Effector memory CD8-positive, alpha-beta T cell (primary cell): ENCODE measurements around the gene MEGF10.
"Not testable (repeated sequence)": the region's sequence is repeated elsewhere in the genome, so short reads cannot be mapped to it uniquely, and the experiment has no call there.

Source experiments
- ATAC-seq: fragments of 150-1000 bp; cut with Tn5 transposase; replicated peaks from 2 replicates; pipeline ENCODE4 v1.10.0; 2021; ENCODE audit warnings: mild to moderate bottlenecking, moderate library complexity
- DNase-seq, 3 experiments: peaks; one replicate each; pipeline ENCODE4 v3.0.0; 2021
- H3K27ac Mint-ChIP-seq, 2 donors: one replicate each; pipeline ENCODE4 v1.8.0; 2022; ENCODE audit warnings: mild to moderate bottlenecking in 2 of 2, mixed read lengths in 2 of 2, moderate library complexity in 2 of 2
- H3K27me3 Mint-ChIP-seq, 2 donors: one replicate each; pipeline ENCODE4 v1.8.0; 2022; ENCODE audit warnings: mixed read lengths in 2 of 2
- H3K36me3 Mint-ChIP-seq: one replicate; pipeline ENCODE4 v1.8.0; 2022; ENCODE audit warnings: mild to moderate bottlenecking, moderate library complexity, mixed read lengths; ENCODE audit not compliant: insufficient read depth
- H3K4me1 Mint-ChIP-seq, 2 donors: one replicate each; pipeline ENCODE4 v1.8.0; 2022; ENCODE audit warnings: low read depth in 2 of 2, mixed read lengths in 2 of 2
- H3K4me3 Mint-ChIP-seq, 2 donors: one replicate each; pipeline ENCODE4 v1.8.0; 2022; ENCODE audit warnings: mild to moderate bottlenecking in 2 of 2, mixed read lengths in 2 of 2, moderate library complexity in 2 of 2
- H3K9me3 Mint-ChIP-seq, 2 donors: one replicate each; pipeline ENCODE4 v1.8.0; 2022; ENCODE audit warnings: mixed read lengths in 2 of 2

The MEGF10 gene

GRCh38 chr5:127290946-127291693, 524 bp downstream of the MEGF10 start:
- DNase-seq (no peak), ATAC-seq (no peak)
- Mint-ChIP-seq H3K4me1 (peaks cover 0 to 5% of the 10 kb centered on the region in 2 donors), H3K27ac (no peak overlapping the region), H3K36me3 (no peaks in the 10 kb centered on the region), H3K27me3 (peaks cover 65 to 72% of the 10 kb centered on the region in 2 donors), H3K4me3 (no peak overlapping the region), H3K9me3 (peaks cover 0 to 3% of the 10 kb centered on the region in 2 donors)

GRCh38 chr5:127292030-127292735, 1.6 kb downstream of the MEGF10 start:
- ATAC-seq = no peak
- no peak overlapping the region for H3K4me3 Mint-ChIP-seq

GRCh38 chr5:127293373-127293772, 2.8 kb downstream of the MEGF10 start:
- Mint-ChIP-seq H3K9me3 (peaks cover 0 to 3% of the 10 kb centered on the region in 2 donors), H3K27ac (no peak overlapping the region), H3K4me3 (no peak overlapping the region), H3K27me3 (peaks cover 64 to 78% of the 10 kb centered on the region in 2 donors), H3K4me1 (peaks cover 0 to 5% of the 10 kb centered on the region in 2 donors), H3K36me3 (no peaks in the 10 kb centered on the region)
- ATAC-seq (no peak), DNase-seq (no peak)

More at GRCh38 chr5:127292030-127292735, 1.6 kb downstream of the MEGF10 start:
- no peak for DNase-seq
- Mint-ChIP-seq H3K4me1 (peaks cover 0 to 5% of the 10 kb centered on the region in 2 donors), H3K9me3 (peaks cover 0 to 3% of the 10 kb centered on the region in 2 donors), H3K27ac (no peak overlapping the region), H3K27me3 (peaks cover 63 to 75% of the 10 kb centered on the region in 2 donors), H3K36me3 (no peaks in the 10 kb centered on the region)

- Mint-ChIP-seq H3K9me3 (no peaks in the 10 kb centered on the region), H3K4me1 (peaks cover 0 to 5% of the 10 kb centered on the region in 2 donors), H3K27me3 (peaks cover 56 to 72% of the 10 kb centered on the region in 2 donors)
Measured at GRCh38 chr5:127294829-127295228, 4.2 kb downstream of the MEGF10 start.

GRCh38 chr5:127295454-127295853, 4.9 kb downstream of the MEGF10 start:
- H3K4me1 Mint-ChIP-seq = peaks cover 0 to 2% of the 10 kb centered on the region in 2 donors
- DNase-seq (no peak), ATAC-seq (no peak)
- H3K36me3 Mint-ChIP-seq = no peaks in the 10 kb centered on the region
- no peaks in the 10 kb centered on the region for H3K9me3 Mint-ChIP-seq
- H3K4me3 Mint-ChIP-seq = no peak overlapping the region
- no peak overlapping the region for H3K27ac Mint-ChIP-seq
- peaks cover 49 to 68% of the 10 kb centered on the region in 2 donors for H3K27me3 Mint-ChIP-seq

More at GRCh38 chr5:127294829-127295228, 4.2 kb downstream of the MEGF10 start:
- ATAC-seq (no peak), DNase-seq (no peak)
- Mint-ChIP-seq H3K27ac (no peak overlapping the region), H3K36me3 (no peaks in the 10 kb centered on the region), H3K4me3 (no peak overlapping the region)

GRCh38 chr5:127296321-127296720, 5.7 kb downstream of the MEGF10 start:
- no peaks in the 10 kb centered on the region for H3K4me1 Mint-ChIP-seq
- no peak overlapping the region for H3K27ac Mint-ChIP-seq
- ATAC-seq (no peak), DNase-seq (no peak)
- no peaks in the 10 kb centered on the region for H3K9me3 Mint-ChIP-seq
- peaks cover 41 to 67% of the 10 kb centered on the region in 2 donors for H3K27me3 Mint-ChIP-seq
- H3K4me3 Mint-ChIP-seq = no peak overlapping the region
- H3K36me3 Mint-ChIP-seq = no peaks in the 10 kb centered on the region

GRCh38 chr5:127296894-127297293, 6.3 kb downstream of the MEGF10 start:
- H3K27ac Mint-ChIP-seq, H3K36me3 Mint-ChIP-seq, H3K4me3 Mint-ChIP-seq, DNase-seq, ATAC-seq, H3K4me1 Mint-ChIP-seq, H3K9me3 Mint-ChIP-seq: not testable (repeated sequence)
- H3K27me3 Mint-ChIP-seq = peaks cover 35 to 61% of the 10 kb centered on the region in 2 donors

- ATAC-seq = no peak
- Mint-ChIP-seq H3K27me3 (peaks cover 36 to 60% of the 10 kb centered on the region in 2 donors), H3K4me1 (no peaks in the 10 kb centered on the region), H3K9me3 (no peaks in the 10 kb centered on the region), H3K27ac (no peak overlapping the region), H3K4me3 (no peak overlapping the region), H3K36me3 (no peaks in the 10 kb centered on the region)
- no peak for DNase-seq
Measured at GRCh38 chr5:127297348-127298035, 6.9 kb downstream of the MEGF10 start.

GRCh38 chr5:127298036-127298429, 7.4 kb downstream of the MEGF10 start:
- Mint-ChIP-seq H3K4me3 (no peak overlapping the region), H3K4me1 (no peaks in the 10 kb centered on the region), H3K36me3 (no peaks in the 10 kb centered on the region), H3K27me3 (peaks cover 39 to 60% of the 10 kb centered on the region in 2 donors), H3K9me3 (no peaks in the 10 kb centered on the region), H3K27ac (no peak overlapping the region)
- DNase-seq (no peak), ATAC-seq (no peak)

- ATAC-seq (no peak), DNase-seq (no peak)
- no peak overlapping the region for H3K4me3 Mint-ChIP-seq
- H3K4me1 Mint-ChIP-seq = no peaks in the 10 kb centered on the region
- no peaks in the 10 kb centered on the region for H3K9me3 Mint-ChIP-seq
- no peaks in the 10 kb centered on the region for H3K36me3 Mint-ChIP-seq
- H3K27ac Mint-ChIP-seq = no peak overlapping the region
- H3K27me3 Mint-ChIP-seq = peaks cover 33 to 53% of the 10 kb centered on the region in 2 donors
Measured at GRCh38 chr5:127298656-127299055, 8.1 kb downstream of the MEGF10 start.

GRCh38 chr5:127299678-127300077, 9.1 kb downstream of the MEGF10 start:
- H3K27ac Mint-ChIP-seq = no peak overlapping the region
- no peak overlapping the region for H3K4me3 Mint-ChIP-seq
- H3K27me3 Mint-ChIP-seq = peaks cover 26 to 44% of the 10 kb centered on the region in 2 donors
- DNase-seq (no peak), ATAC-seq (no peak)
- H3K9me3 Mint-ChIP-seq = no peaks in the 10 kb centered on the region
- H3K4me1 Mint-ChIP-seq = no peaks in the 10 kb centered on the region
- no peaks in the 10 kb centered on the region for H3K36me3 Mint-ChIP-seq

GRCh38 chr5:127302509-127302908, 11.9 kb downstream of the MEGF10 start:
- DNase-seq = no peak
- H3K9me3 Mint-ChIP-seq = no peaks in the 10 kb centered on the region
- H3K4me1 Mint-ChIP-seq = no peaks in the 10 kb centered on the region
- no peaks in the 10 kb centered on the region for H3K36me3 Mint-ChIP-seq
- H3K27ac Mint-ChIP-seq = no peak overlapping the region
- H3K4me3 Mint-ChIP-seq = no peak overlapping the region
- no peak for ATAC-seq
- H3K27me3 Mint-ChIP-seq = peaks cover 26 to 37% of the 10 kb centered on the region in 2 donors

- DNase-seq (no peak), ATAC-seq (no peak)
- Mint-ChIP-seq H3K27me3 (peaks cover 20 to 28% of the 10 kb centered on the region in 2 donors), H3K27ac (no peak overlapping the region), H3K4me1 (no peaks in the 10 kb centered on the region), H3K4me3 (no peak overlapping the region), H3K9me3 (no peaks in the 10 kb centered on the region), H3K36me3 (no peaks in the 10 kb centered on the region)
Measured at GRCh38 chr5:127303404-127303803, 12.8 kb downstream of the MEGF10 start.
